ENCODE measurements around the gene BUD31.

BUD31 gene

DNA sequence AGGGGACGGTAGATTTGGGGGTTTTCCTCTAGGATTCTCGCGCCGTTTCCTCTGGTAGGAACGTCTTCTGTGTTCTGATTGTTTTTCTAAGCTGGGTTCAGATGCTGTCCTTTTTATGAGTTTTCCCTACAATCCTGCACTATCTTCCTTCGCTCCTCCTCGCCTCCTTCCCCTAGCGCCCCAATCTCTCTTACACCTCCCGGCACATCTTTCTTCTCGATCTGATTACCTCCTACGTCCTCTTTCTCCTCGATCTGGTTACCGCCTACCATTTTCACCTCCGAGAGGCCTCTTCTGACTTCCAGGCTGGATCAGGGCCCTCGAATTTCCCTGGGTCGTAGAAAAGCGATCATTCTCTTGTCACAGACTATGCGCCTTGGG lies 413 bp downstream of the BUD31 start (continued):
- TF ChIP-seq ZBTB7A (tag by site-specific recombination; IDR thresholded peaks at IDR 0.05; ENCODE audit: low read depth) (0 out of 2 replicates have a peak, but pooled peaks have one; percentile 44), ZNF174 (tag by site-specific recombination; IDR thresholded peaks at IDR 0.05) (no peak), SCRT2 (tag by site-specific recombination; IDR thresholded peaks at IDR 0.05) (no peak), EGR2 (tag by site-specific recombination; IDR thresholded peaks at IDR 0.05; ENCODE audit: low read depth) (peak; percentile 47; the same call in 1 of the 2 replicates), SP7 (tag by site-specific recombination; IDR thresholded peaks at IDR 0.05) (no peak), SALL2 (tag by site-specific recombination; IDR thresholded peaks at IDR 0.05; ENCODE audit: borderline replicate concordance) (no peak), ZBTB48 (tag by site-specific recombination; IDR thresholded peaks at IDR 0.05) (no peak), ZNF521 (tag by site-specific recombination; IDR thresholded peaks at IDR 0.05) (no peak), WT1 (tag by site-specific recombination; IDR thresholded peaks at IDR 0.05) (0 out of 2 replicates have a peak, but pooled peaks have one; percentile 13), IKZF3 (tag by site-specific recombination; IDR thresholded peaks at IDR 0.05) (no peak), ZBTB1 (tag by site-specific recombination; IDR thresholded peaks at IDR 0.05) (0 out of 2 replicates have a peak, but pooled peaks have one; percentile 26), ZNF580 (tag by site-specific recombination; IDR thresholded peaks at IDR 0.05) (no peak), ZNF16 (tag by site-specific recombination; IDR thresholded peaks at IDR 0.05; ENCODE audit: low read depth) (no peak), ZNF600 (tag by site-specific recombination; IDR thresholded peaks at IDR 0.05) (no peak; the same call in 1 of the 2 replicates), GFI1B (tag by site-specific recombination; IDR thresholded peaks at IDR 0.05) (0 out of 2 replicates have a peak, but pooled peaks have one; percentile 12), ZNF221 (tag by site-specific recombination; IDR thresholded peaks at IDR 0.05; ENCODE audit: borderline replicate concordance) (no peak), PBX3 (CRISPR knock-in tag; IDR thresholded peaks at IDR 0.05) (no peak), ZBTB26 (tag by site-specific recombination; optimal IDR thresholded peaks at IDR 0.05) (no peak), ZFHX2 (tag by site-specific recombination; conservative IDR thresholded peaks at IDR 0.05) (peak; percentile 54), ZNF830 (tag by site-specific recombination; IDR thresholded peaks at IDR 0.05; ENCODE audit: low read depth) (no peak), INSM2 (tag by site-specific recombination; IDR thresholded peaks at IDR 0.05) (no peak), ZBTB10 (tag by site-specific recombination; IDR thresholded peaks at IDR 0.05) (no peak), ZBTB17 (tag by site-specific recombination; IDR thresholded peaks at IDR 0.05) (0 out of 2 replicates have a peak, but pooled peaks have one; percentile 41), ZSCAN30 (tag by site-specific recombination; IDR thresholded peaks at IDR 0.05) (no peak)
- TF ChIP-seq, protein P1, sequence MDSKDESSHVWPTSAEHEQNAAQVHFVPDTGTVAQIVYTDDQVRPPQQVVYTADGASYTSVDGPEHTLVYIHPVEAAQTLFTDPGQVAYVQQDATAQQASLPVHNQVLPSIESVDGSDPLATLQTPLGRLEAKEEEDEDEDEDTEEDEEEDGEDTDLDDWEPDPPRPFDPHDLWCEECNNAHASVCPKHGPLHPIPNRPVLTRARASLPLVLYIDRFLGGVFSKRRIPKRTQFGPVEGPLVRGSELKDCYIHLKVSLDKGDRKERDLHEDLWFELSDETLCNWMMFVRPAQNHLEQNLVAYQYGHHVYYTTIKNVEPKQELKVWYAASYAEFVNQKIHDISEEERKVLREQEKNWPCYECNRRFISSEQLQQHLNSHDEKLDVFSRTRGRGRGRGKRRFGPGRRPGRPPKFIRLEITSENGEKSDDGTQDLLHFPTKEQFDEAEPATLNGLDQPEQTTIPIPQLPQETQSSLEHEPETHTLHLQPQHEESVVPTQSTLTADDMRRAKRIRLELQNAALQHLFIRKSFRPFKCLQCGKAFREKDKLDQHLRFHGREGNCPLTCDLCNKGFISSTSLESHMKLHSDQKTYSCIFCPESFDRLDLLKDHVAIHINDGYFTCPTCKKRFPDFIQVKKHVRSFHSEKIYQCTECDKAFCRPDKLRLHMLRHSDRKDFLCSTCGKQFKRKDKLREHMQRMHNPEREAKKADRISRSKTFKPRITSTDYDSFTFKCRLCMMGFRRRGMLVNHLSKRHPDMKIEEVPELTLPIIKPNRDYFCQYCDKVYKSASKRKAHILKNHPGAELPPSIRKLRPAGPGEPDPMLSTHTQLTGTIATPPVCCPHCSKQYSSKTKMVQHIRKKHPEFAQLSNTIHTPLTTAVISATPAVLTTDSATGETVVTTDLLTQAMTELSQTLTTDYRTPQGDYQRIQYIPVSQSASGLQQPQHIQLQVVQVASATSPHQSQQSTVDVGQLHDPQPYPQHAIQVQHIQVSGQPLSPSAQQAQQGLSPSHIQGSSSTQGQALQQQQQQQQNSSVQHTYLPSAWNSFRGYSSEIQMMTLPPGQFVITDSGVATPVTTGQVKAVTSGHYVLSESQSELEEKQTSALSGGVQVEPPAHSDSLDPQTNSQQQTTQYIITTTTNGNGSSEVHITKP (tag by site-specific recombination; IDR thresholded peaks at IDR 0.05) = peak; percentile 4; the same call in 1 of the 2 replicates

All from HEK293 (cell line).